HG03060 (cell line): ENCODE results near the gene MEIOB.

Experiments
- ATAC-seq: cut with Tn5 transposase; IDR thresholded peaks from one replicate; pipeline ENCODE4 v1.9.1; 2021; ENCODE audit warnings: low read depth, moderate number of reproducible peaks; ENCODE audit not compliant: unreplicated experiment

Gene MEIOB

DNA sequence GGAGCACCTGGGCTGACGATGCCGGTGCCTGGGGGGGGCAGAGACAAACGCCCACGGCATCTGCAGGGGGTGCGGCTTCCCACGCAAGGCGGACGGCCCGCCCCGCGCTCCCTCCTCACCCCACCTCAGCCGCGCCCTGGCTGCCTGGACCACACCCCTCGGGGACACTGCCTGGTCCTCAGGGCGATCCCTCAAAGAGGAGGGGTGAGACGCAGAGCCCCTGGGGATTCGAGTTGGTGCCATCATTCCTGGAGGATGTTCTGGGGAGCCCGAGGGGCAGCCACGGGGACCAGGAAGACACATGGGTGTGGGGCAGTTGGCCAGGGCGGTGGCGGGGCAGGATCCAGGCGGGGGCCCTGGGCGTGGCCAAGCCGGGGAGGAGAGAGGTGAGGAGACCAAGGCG is 82.3 kb downstream of the MEIOB start:
- no peak for ATAC-seq

DNA sequence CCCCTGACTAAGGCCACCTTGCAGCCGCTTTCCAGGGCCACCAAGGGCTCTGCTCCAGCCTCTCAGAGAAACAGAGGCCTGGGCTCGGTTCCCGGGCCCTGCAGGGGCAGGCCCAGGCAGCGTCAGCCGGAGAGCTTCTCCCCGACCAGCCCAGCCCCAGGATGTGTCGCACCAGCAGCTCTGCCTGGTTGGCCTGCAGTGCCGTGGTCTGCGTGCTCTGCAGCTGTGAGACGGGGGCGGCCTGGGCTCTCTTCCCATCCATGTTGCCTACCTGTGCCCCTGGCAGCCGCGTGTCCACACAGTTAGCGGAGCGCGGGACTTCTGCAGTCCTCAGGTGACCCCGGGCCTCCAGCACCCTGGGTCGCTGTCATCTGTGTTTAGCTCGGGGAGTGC is 83.3 kb downstream of the MEIOB start:
- no peak for ATAC-seq

DNA sequence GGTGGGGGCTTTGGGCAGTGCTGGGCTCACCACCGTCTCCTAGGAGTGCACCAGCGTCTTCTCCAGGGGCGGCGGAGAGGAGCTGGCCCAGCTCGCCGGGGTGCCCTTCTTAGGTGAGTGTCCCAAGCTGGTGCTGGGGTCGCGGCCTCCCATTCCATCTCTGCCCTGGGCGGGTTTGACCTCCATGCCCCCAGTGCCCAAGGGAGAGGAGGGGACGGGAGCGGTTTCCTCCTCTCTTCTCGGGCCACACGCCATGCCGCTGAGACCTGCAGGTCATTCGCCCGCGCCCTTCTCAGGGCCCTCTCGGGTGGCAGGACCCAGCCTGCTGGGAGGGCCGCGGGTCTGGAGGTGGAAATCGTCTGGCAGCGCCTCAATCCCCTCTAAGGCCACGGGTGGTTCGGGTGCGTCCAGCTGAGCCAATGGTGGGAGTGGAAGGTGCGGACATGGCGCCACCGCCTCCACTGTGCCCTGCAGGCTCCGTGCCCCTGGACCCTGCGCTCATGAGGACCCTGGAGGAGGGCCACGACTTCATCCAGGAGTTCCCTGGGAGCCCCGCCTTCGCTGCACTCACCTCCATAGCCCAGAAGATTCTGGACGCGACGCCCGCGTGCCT is 83.8 kb downstream of the MEIOB start:
- ATAC-seq, result no peak

DNA sequence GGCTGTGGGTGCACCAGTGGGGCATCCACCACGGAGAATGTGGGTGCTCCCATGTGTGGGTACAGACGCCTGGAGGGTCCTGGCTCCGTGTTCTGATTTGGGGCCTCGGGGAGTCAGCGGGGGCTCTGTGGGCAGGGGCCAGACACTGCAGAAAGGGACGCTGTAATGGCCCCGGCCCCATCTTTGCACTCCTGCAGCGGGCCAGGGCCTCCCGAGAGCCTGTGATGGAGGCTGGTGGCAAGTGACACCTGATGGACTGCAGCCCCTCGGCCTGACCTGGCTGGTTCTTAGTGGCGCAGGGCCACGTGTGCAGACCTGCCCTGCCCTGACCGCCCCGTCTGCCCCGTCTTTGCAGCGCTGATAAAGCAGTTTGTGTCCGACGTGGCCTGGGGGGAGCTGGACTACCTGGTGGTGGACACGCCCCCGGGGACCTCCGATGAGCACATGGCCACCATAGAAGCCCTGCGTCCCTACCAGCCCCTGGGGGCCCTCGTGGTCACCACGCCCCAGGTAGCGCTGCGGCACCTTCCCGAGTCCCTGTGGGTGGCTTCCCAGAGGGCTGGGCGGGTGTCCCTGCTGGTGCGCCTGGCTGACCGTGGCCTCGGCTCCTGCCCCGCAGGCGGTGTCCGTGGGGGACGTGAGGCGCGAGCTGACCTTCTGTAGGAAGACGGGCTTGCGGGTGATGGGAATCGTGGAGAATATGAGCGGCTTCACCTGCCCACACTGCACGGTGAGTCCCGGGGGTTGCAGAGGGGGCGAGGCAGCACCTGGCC is 84.5 kb downstream of the MEIOB start:
- no peak for ATAC-seq

DNA sequence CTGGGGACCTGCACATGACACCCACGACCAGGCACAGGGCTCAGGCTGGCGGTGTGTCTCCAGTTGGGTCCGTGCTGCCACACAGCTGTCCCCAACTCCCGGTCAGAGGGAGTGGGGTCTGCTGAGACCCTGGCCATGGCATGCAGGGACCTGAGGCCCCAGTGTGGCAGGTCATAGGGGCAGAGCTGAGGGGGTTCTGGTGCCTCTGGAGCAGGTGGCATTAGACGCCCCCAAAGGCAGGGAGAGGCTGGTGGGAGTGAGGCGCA is 85.0 kb downstream of the MEIOB start:
- no peak for ATAC-seq

DNA sequence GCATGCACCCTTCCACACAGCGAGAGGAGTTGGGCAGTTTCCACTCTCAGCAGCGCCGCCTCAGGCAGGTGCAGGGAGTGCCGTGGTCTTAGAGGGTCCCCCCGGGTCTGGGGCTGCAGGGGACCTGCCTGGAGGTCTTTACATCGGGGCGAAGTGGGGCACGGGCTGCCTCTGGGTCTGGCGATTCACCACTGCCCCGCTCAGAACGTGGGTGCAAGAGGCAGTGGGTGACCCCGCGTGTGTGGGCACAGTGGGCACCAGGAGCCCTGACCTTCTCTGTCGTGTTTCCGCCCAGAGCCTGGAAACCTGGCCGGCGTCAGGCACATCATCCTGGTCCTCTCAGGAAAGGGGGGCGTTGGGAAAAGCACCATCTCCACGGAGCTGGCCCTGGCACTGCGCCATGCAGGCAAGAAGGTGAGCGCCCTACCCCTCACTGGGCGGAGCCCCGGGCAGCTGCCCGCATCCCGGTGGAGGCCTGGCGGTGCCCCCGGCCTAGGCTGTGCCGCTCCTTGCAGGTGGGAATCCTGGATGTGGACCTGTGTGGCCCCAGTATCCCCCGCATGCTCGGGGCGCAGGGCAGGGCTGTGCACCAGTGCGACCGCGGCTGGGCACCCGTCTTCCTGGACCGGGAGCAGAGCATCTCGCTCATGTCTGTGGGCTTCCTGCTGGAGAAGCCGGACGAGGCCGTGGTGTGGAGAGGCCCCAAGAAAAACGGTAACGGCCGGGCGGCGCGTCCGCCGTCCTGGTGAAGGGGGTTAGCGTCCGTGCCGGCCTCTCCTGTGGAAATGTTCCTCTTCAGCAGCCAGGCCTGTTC is 85.5 kb downstream of the MEIOB start:
- no peak for ATAC-seq

DNA sequence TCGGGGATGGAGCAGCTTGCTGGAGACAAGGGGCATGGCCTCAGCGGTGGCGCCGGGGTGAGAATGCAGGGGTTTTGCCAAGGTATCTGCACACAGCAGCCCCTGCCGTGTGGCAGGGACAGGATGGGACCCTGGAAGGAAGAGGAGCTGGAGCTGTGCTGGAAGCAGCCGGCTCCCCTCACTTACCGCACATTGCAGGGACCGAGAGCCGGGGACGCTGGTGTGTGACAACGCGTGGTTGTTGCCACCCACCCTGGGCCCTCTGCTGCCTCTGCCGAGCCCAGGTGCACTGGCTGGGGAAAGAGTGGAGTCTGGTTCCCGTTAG is 86.2 kb downstream of the MEIOB start:
- no peak for ATAC-seq

DNA sequence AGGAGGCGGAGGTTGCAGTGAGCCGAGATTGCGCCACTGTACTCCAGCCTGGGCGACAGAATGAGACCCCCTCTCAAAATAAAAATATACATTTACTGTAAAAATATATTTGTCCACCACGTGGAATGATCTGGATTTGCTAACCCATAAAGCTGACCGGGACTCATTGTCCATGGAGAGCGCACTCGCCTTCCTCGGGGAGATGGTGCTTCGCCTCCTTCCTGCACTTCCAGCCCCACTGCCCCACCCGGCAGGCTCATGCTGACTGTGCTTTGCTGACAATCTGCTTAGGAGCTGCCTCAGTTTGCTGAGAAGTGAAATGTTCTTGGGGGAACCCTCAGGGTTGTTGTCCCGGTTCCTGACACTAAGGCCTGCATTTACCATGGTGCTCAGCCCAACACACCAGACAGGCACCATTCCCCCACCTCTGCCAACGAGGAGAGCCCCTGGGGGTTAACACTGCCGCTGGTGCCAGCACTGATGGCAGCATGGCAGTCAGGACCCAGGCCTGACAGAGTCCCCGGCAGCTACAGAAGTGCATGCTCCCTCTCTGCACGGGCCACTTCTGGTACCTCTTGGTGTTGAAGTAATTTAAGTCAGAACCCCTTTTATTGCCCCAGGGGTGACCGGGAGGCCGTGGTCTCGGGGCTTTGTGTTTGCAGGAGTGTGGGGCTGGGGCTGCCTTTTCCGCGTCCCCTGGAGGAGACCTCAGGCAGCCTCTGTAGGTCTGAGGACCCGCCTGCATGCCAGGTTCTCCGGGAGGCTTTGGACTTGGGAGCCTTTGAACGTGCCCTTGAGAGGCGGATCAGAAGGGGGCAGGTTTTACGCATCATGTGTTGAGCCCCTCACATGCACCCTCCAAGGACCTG is 86.8 kb downstream of the MEIOB start:
- no peak for ATAC-seq
